Cardiac fibroblast (primary cell): Measurements from ENCODE around the gene NOS1AP.
"Not testable (repeated sequence)": the region's sequence is repeated elsewhere in the genome, so short reads cannot be mapped to it uniquely, and the experiment has no call there.

Experiments
- DNase-seq, 2 donors: peaks; one replicate each; pipeline versions ENCODE4 v3.0.0 to v3.0.0-alpha.2; 2010; ENCODE audit warnings: low read depth in 2 of 2
- H3K4me3 ChIP-seq, 2 donors: replicated peaks in 1 of 2; 1 replicate in 1 of 2; 2 replicates in 1 of 2; pipeline ENCODE4 v1.5.1; 2011; ENCODE audit warnings: low read depth in 2 of 2, low read length in 2 of 2, mild to moderate bottlenecking in 2 of 2, moderate library complexity in 1 of 2
- TF ChIP-seq, protein P1 (sequence below): IDR thresholded peaks from one replicate; pipeline ENCODE4 v1.5.1; 2011; ENCODE audit warnings: low read depth, mild to moderate bottlenecking, low read length, inconsistent platforms

NOS1AP gene

DNA sequence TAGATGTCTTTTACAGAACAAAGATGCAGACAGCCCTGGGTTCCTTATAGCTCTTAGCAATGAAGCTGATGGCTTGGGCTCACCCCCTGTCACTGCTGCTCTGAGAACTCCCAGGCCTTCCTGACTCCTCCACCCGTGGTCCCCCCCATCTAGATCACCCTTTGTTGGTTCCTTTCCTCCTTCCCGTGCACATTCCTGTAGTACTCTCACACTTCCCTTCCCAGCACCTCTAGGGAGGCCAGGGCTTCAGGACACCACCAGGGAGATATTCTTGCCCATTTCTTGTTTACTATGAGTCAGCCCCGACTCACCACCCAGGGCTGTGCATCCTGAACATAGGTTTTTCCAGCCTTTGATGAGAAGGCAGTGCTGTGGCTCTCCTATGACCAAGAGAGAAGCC is 14.4 kb upstream of the NOS1AP start:
- TF ChIP-seq, protein P1, sequence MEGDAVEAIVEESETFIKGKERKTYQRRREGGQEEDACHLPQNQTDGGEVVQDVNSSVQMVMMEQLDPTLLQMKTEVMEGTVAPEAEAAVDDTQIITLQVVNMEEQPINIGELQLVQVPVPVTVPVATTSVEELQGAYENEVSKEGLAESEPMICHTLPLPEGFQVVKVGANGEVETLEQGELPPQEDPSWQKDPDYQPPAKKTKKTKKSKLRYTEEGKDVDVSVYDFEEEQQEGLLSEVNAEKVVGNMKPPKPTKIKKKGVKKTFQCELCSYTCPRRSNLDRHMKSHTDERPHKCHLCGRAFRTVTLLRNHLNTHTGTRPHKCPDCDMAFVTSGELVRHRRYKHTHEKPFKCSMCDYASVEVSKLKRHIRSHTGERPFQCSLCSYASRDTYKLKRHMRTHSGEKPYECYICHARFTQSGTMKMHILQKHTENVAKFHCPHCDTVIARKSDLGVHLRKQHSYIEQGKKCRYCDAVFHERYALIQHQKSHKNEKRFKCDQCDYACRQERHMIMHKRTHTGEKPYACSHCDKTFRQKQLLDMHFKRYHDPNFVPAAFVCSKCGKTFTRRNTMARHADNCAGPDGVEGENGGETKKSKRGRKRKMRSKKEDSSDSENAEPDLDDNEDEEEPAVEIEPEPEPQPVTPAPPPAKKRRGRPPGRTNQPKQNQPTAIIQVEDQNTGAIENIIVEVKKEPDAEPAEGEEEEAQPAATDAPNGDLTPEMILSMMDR, result no peak
- H3K4me3 ChIP-seq, result no peak overlapping the region
- peak; percentile 74 to 88 for DNase-seq

DNA sequence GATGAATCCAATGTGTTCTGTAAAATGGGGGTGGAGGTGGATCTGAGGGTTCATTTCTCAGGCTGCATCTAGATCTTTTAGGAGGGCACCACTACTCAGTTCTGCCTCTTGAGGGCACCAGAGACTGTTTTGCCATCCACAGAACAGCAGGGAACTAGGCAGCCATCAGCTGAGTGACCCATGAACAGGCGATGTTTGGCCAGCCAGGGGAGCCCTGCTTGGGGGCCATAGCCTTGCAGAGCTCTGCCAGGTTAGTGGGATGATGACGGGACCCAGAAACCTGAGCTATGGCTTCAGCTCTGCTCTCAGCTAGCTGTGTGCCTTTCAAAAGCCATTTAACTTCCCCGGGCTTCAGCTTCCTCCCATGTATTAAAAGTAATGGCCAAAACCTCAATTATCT is 13.4 kb upstream of the NOS1AP start:
- no peak overlapping the region for H3K4me3 ChIP-seq
- DNase-seq, result peak; percentile 77 to 80
- TF ChIP-seq, protein P1, result peak; percentile 97

DNA sequence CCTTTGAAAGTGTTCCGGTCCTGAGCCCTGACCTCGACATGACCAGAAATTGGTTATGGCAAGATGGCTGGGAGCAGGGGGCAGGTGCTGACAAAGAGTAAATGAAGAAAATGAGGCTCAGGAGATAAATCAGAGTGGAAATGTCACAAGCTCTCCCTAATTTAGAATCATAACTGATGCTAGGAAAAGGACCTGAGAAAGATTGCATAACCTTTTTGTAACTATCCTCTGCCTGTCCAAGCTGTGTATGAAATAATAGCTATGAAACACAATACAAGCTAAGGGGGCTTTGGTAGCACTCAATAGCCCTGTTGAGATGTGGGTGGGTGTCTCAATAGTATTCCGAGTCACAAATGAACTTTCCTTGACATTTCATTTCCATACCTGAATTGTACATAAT is 12.9 kb upstream of the NOS1AP start:
- DNase-seq, result no peak

DNA sequence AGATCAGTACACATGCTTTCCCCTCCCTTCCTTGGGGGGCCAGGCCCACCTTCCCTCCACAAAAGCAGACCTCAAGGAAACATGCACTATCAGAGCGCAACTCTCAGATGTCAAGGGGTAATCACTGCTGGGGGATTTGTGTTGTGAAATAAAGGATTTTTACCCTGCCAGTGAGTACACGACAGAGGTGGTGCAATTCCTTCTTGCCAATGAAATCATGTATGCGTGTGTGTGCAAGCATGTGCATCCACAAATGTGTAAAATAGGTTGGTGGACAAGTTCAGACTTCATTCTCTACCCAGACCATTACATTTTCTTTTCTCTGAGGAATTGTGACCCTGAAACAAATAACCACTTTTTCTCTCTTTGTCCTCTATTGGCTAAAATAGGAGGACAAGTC is 9.8 kb upstream of the NOS1AP start:
- no peak for DNase-seq
- TF ChIP-seq, protein P1, result no peak

More for the DNA sequence above, 12.9 kb upstream of the NOS1AP start:
- no peak overlapping the region for H3K4me3 ChIP-seq
- TF ChIP-seq, protein P1, result no peak

DNA sequence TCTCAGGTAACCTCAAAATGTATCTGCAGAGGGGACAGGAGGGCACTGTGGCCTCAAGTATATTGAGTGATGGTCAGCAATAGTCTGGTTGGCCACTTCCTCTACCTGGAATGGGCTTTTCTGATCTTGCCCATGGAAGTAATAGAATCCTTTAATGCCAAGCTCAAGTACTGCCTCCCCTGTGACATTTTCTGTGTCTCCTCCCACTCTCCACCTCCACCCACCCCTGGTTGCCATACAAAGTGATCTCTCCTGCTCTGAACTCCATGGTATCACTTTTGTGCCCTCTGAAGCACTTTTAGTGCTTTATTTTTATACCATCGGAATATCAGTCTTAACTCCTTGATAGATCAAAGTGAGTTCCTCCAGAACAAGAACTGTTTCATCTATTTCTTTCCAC is 9.2 kb upstream of the NOS1AP start:
- H3K4me3 ChIP-seq, result no peak overlapping the region
- TF ChIP-seq, protein P1, result no peak
- no peak for DNase-seq

More for the DNA sequence above, 9.8 kb upstream of the NOS1AP start:
- H3K4me3 ChIP-seq, result no peak overlapping the region

DNA sequence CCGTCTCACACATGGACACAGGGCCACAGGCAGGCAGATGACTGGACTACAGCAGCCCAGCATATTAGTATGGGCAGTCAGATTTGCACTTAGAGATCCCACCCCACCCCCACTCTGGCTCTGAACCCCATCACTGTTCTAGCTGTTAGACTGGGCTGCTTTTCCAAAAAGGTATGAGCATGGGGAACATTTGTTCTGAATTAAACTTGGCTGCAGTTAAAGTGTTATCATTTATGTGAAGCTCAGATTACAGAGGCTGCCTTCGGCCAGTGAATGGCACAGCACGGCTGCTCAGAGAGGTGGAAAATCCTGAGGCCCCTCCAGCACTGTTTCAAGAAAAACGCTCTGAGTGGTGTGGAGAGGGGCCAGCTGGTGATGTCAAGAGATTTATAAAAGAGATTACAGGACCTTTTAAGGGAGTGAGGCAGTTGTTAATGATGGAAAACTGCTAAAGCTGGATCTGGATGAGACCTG is 6.9 kb upstream of the NOS1AP start:
- H3K4me3 ChIP-seq, result no peak overlapping the region
- DNase-seq, result peak in 1 of 2 donors; percentile 57
- TF ChIP-seq, protein P1, result no peak

DNA sequence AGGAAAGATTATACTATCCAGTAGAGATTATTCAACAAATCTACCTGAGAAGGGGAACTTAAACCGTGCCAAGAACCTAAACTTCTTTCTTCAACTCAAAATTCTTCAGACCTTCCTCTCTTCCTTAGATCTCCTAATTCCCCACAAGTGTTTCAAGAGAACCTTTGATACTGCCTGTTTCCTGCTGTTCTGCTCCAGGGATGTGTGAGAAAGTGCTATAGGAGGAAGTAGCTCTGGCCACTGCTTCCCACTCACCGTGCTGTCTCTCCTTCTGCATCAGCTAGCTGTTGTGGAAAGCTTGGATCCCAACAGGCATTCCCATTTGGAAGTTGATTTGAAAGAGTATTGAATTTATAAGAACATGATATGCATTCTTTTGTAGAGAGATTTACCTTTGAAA is 4.5 kb upstream of the NOS1AP start:
- DNase-seq, result no peak
- TF ChIP-seq, protein P1, result no peak
- no peak overlapping the region for H3K4me3 ChIP-seq

DNA sequence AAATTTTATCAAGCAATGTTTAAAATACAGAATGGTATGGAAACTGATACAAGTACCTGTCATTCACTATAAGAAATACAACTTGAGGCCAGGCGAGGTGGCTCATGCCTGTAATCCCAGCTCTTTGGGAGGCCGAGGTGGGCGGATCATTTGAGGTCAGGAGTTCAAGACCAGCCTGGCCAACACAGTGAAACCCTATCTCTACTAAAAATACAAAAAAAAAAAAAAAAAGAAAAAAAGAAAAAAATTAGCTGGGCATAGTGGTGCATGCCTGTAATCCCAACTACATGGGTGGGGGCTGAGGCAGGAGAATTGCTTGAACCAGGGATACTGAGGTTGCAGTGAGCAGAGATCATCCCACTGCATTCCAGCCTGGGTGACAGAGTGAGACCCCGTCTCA is 2.7 kb upstream of the NOS1AP start:
- H3K4me3 ChIP-seq, DNase-seq: not testable (repeated sequence)
